Fibroblast of pulmonary artery (primary cell): ENCODE results near the gene AAMP.

Experiments used
- DNase-seq: peaks from one replicate; pipeline ENCODE4 v3.0.0-alpha.2; 2010; ENCODE audit warnings: low read depth
- H3K4me3 ChIP-seq: replicated peaks from 2 replicates; pipeline ENCODE4 v1.5.1; 2011; ENCODE audit warnings: low read depth, mild to moderate bottlenecking, control low read depth, low read length, moderate library complexity
- CTCF ChIP-seq: IDR thresholded peaks from 2 replicates; pipeline ENCODE4 v1.5.1; 2011; ENCODE audit warnings: mild to moderate bottlenecking, control low read depth, low read length, inconsistent platforms; ENCODE audit errors: missing control alignments

AAMP gene

GRCh38 chr2:218289639-218290315 is 19.8 kb upstream of the AAMP start:
- DNase-seq = peak; percentile 67
- peak overlapping the region; percentile 89 for H3K4me3 ChIP-seq
- TF ChIP-seq CTCF = no peak

GRCh38 chr2:218286570-218287459 is 16.9 kb upstream of the AAMP start:
- TF ChIP-seq CTCF = no peak
- DNase-seq = peak; percentile 97
- H3K4me3 ChIP-seq = peak overlapping the region; percentile 54

- DNase-seq = peak; percentile 70
- peak overlapping the region; percentile 54 for H3K4me3 ChIP-seq
These were observed 15.7 kb upstream of the AAMP start for GRCh38 chr2:218285604-218286003.

GRCh38 chr2:218284106-218284811 is 14.3 kb upstream of the AAMP start:
- peak; percentile 67 for DNase-seq
- TF ChIP-seq CTCF = no peak
- H3K4me3 ChIP-seq = no peak overlapping the region

More at GRCh38 chr2:218285604-218286003, 15.7 kb upstream of the AAMP start:
- no peak for TF ChIP-seq CTCF

- H3K4me3 ChIP-seq = no peak overlapping the region
- no peak for DNase-seq
- no peak for TF ChIP-seq CTCF
These were observed 12.4 kb upstream of the AAMP start for GRCh38 chr2:218282173-218282991.

GRCh38 chr2:218281449-218281848 is 11.5 kb upstream of the AAMP start:
- no peak for DNase-seq
- TF ChIP-seq CTCF = no peak
- H3K4me3 ChIP-seq = no peak overlapping the region
